ENCODE results near the gene MYO5B. TPM values are rescaled to one million over a fixed set of nuclear protein-coding genes. Genes with fewer than 3 reads are reported as not detected.
"Not testable (repeated sequence)": the region's sequence is repeated elsewhere in the genome, so short reads cannot be mapped to it uniquely, and the experiment has no call there.

MYO5B gene
- total RNA-seq, 1 donor from 2014 or later = 63.1 TPM

DNA sequence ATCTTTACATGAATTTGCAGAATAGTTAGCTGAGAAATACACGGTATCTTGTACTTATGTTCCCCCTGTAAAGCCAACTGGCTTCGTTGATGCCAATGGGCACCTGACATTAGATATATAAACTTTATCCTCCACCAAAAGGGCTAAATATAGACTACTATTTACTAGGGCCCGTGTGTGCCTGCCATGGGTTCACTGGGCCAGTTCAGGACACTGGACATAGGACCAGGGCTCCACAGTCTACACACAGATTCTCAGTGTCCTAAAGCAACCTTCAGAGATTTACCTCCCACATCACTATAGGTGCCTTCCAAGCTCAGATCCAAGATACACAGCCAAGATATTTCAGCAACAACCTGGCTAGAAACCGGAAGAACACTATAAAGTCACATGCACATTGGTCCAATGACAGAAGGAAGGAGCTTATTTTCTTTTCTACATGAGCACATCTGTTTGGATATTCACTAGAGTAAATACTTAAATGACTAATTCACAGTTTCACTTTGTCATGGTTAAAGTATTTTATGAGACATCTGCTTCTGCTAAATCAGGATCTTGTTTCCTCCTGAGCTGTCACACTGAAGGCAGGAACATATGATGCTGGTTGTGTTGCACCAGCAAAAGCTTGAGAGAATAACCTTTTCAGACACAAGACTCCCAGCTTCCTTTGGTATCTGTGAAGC is 95.1 kb downstream of the MYO5B start:
- DNase-seq (ENCODE audit: low spot score) = no peak

- peak; percentile 50 for DNase-seq (ENCODE audit: low spot score)
These were observed 97.2 kb downstream of the MYO5B start for GRCh38 chr18:50097702-50098101.

GRCh38 chr18:50096766-50097435 is 98.0 kb downstream of the MYO5B start:
- DNase-seq (ENCODE audit: low spot score) = peak; percentile 17

- not testable (repeated sequence) for DNase-seq (ENCODE audit: low spot score)
These were observed 100.2 kb downstream of the MYO5B start for GRCh38 chr18:50094786-50095185.

DNA sequence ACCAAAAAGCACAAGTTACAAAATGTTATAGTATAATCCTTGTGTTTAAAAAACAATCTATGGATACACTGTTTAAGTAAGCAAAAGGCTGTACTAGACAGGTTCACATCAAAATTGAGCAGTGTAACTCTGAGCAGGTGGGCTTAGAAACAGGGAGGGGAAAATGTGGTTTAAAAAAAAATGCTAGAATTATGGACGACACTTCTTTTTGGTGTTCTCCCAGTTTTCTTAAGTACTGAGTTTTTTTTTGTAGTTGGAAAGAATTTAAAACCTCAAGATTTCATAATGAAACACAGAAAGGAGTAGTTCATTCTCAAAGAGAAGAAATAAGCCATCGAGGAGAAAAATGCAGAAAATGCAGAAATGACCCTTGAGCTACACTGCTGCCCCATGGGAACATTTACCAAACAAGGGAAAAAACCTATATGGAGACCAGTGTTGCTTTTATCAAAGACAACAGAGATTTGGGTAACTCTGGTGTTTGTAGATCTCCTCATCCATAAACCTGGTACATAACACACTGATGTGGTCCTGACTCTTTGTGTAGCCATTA is 100.7 kb downstream of the MYO5B start:
- no peak for DNase-seq (ENCODE audit: low spot score)

DNA sequence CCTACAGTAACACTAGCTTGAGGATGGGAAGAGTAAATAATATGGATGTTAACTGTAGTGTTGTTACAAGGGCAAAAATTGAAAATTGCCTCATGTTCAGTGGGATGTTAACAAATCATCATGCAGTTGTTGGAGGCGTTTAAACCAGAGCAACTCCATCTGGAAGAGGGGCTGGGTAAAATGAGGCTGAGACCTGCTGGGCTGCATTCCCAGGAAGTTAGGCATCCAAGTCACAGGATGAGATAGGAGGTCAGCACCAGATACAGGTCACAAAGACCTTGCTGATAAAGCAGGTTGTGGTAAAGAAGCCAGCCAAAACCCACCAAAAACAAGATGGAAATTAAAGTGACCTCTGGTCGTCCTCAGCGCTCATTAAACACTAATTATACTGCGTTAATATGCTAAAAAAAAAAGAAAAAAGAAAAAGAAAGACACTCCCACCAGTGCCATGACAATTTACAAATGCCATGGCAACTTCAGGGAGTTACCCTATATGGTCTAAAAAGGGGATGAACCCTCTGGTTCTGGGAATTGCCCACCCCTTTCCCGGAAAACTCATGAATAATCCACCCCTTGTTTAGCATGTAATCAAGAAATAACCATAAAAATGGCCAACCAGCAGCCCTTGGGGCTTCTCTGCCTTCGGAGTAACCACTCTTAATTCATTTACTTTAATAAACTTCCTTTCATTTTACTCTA is 101.4 kb downstream of the MYO5B start:
- DNase-seq (ENCODE audit: low spot score) = no peak

DNA sequence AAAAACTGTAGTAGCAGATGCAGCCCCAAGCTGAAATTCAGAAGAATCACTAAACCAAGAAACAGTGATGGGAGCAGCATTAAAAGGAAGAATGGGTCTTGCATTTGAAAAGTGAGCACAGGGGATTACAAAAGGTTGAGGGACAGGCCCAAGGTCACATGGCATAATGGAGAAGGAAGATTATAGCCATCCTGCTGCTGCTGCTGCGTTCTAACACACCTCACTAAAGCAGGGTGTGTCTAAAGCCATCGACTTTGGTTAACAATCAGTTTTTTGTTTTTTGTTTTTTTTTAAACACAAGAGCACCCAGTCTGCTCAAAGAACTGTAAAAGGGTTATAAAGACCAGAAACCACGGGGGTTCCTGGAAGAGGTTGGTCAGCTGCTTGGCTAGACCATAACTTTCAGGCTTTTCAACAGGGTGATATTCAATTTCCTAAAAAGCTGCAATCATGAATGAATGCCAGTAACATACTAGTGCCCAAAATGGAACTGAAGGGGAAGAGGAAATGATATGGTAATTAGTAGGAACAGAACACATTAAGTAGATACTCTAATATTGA is 102.6 kb downstream of the MYO5B start:
- DNase-seq (ENCODE audit: low spot score) = no peak

GRCh38 chr18:50091509-50092244 is 103.3 kb downstream of the MYO5B start:
- no peak for DNase-seq (ENCODE audit: low spot score)

DNA sequence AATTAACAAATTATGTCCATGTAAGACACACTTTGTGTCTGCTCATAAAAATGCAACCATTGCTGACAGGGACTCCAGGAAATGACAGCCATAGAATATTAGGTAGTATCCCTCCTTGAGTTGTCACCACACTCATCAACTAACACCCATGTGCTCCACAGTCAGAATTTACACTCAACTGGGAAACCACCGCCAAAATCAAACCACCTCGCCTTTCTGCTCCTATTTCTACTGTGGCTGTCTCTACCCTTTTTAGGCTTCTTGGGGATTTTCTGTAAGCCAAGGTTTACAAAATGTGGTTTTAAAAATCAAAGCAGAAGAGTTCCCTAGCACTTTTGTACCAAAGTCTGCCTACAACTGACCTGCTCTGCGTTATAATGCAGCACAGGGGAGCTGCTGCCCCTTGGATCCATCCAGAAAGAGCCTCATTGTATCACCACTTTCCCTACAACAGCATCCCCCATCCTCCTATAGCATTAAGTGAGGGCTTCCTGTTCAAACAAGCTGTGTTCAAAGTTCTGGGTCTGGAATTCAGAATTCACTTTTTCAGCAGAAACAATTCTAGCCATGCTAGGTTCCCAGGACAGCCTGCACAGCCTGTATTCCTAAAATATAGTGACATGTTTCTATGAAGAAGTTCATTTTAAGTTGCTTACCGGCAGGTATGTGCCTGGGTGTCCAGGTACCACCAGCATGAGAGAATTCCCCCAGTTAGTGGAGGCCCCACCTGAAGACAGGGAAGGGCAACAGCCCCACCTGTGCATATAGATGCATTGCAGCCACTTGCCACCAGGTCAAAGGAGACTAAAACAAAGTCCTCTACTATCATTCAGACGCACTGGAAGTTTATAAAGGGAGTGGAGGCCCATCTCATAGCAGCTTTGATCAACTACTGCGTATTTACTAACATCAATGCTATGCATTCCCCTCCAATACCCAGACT is 104.3 kb downstream of the MYO5B start:
- no peak for DNase-seq (ENCODE audit: low spot score)

DNA sequence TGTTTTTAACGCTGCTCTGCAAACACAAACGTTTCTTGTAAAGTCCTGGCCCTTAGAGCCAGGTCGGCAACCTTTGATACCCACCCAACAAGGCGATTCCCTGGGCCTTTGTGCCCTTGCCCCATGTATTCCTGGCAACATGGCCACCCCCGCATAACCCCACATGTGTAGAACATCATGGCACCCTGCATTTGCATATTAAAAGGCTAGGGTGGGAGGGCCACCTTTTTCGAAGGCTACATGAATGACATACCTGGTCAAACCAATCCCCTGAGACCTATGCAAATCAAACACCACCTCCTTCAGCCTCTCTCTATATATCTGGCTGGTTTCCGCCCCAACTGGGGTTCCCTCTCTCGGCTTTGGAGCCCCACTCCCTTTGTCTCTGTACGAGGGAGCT is 105.2 kb downstream of the MYO5B start:
- DNase-seq (ENCODE audit: low spot score) = no peak

DNA sequence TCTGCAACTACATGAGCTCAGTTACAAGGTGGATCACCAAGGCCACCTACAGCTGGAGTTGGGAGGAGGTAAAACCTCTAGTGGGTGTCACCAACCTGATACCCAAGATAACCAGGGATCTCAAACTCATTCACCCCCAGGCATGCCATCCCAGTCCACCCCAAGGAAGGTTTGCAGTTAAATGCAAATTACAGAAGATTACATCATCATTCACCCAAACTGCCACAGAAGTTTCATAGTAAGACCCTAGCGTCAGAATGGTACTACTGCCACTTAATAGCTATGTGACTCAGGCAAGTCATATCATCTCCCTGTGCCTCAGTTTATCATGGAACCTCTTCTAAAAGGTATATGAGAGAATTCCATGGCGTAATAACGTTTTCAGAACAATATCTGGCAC is 111.2 kb downstream of the MYO5B start:
- DNase-seq (ENCODE audit: low spot score) = no peak

GRCh38 chr18:50080932-50081560 is 113.9 kb downstream of the MYO5B start:
- DNase-seq (ENCODE audit: low spot score) = no peak

DNA sequence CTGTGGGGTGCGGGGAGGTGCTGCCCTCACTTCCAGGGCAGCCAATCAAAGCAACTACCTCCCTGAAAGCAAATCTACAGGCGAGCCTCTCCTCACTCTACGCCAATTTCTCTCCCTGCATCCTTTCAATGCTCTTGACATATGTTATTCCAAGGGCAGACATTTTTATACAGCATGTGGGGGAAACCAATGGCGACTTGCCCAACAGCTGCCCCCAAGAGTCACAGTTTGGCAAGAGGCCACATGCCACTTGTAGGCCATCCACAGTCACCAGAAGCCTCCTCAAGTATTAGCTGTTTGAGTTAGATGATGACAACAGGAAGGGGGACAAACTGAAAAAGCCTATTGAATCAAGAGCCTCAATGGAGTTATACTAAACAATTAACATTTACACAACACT is 114.6 kb downstream of the MYO5B start:
- DNase-seq (ENCODE audit: low spot score) = no peak

GRCh38 chr18:50079571-50080295 is 115.2 kb downstream of the MYO5B start:
- DNase-seq (ENCODE audit: low spot score) = peak; percentile 64

DNA sequence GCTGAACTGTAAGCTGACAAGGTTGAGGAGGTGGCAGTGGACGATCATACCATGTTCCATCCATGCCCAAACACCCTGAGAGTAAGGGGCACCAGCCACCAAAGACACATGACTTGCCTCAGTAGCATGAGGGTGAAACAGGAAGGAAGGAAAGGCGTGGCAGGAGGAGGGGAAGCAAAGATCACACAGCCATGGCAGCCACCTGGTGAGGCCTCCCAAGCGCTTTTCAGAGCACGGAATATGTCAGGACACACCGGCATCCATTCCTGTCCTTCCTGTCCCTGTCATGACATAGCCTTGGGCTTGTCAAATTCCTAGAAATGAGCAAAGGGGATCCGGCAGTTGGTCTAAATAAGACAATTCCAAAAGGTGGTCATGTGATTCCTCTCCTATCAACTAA is 118.7 kb downstream of the MYO5B start:
- DNase-seq (ENCODE audit: low spot score) = no peak

GRCh38 chr18:50075772-50076171 is 119.2 kb downstream of the MYO5B start:
- DNase-seq (ENCODE audit: low spot score) = no peak

- DNase-seq (ENCODE audit: low spot score) = no peak
These were observed 120.5 kb downstream of the MYO5B start for GRCh38 chr18:50074404-50074803.

DNA sequence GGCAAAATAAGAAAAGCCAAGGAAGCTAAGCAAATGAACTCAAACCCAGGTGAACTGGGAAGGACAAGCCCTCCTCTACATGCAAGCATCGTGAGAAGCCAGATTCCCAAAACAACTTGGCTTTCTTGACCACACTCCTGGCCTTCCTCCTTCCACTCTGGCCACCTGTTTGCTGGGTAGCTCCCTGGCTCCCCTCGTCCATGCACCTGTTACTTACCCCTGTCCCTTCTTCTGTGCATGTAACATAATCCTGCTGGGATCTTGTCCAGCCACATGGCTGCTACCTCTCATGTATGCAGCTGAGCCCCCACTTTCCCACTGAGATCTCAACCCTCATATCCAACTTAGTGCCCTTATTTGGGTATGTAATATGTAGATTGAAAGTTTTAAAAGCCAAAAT is 121.6 kb downstream of the MYO5B start:
- DNase-seq (ENCODE audit: low spot score) = no peak

DNA sequence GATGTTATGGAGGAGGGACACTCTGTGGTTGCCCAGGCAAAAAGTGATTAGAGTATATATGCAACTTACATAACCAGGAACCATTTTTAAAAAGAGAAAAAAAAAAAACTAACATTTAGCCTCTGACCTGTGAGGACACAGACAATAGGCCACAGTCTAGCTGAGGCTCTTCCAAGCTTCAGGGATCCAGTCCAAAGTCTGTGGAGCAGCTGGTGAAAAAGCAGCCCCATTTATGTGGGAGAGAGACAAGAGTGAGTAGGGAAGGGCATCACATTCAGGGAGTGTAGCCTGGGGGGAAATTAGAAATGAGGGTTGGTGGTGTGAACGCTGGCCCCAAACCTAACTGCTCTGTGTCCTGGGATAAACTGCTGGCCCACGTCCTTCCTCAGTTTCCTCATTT is 122.8 kb downstream of the MYO5B start:
- no peak for DNase-seq (ENCODE audit: low spot score)
